WERI-Rb-1 (cell line): ENCODE results near the gene SERPINA12.
"Not testable (repeated sequence)": the region's sequence is repeated elsewhere in the genome, so short reads cannot be mapped to it uniquely, and the experiment has no call there.

ENCODE experiments used
- DNase-seq: peaks from one replicate; pipeline ENCODE4 v3.0.0-alpha.2; 2020
- H3K27ac ChIP-seq: fragments of 250-450 bp; sonication (Bioruptor Pico); 2 replicates; pipeline ENCODE4 v1.5.1; 2020; ENCODE audit warnings: mild to moderate bottlenecking, moderate library complexity
- H3K27me3 ChIP-seq: fragments of 250-450 bp; sonication (Bioruptor Pico); 2 replicates; pipeline ENCODE4 v1.5.1; 2021; ENCODE audit warnings: mild to moderate bottlenecking, low read depth, moderate library complexity; ENCODE audit not compliant: insufficient read depth, severe bottlenecking
- H3K36me3 ChIP-seq: fragments of 250-450 bp; sonication (Bioruptor Pico); 2 replicates; pipeline ENCODE4 v1.5.1; 2020; ENCODE audit warnings: mild to moderate bottlenecking, moderate library complexity
- H3K4me3 ChIP-seq: 2 replicates; pipeline ENCODE4 v1.5.1; 2011; ENCODE audit warnings: low read depth, mild to moderate bottlenecking, control low read depth, low read length
- H3K9me3 ChIP-seq: fragments of 250-450 bp; sonication (Bioruptor Pico); 2 replicates; pipeline ENCODE4 v1.5.1; 2021; ENCODE audit warnings: mild to moderate bottlenecking, moderate library complexity; ENCODE audit not compliant: severe bottlenecking
- TF ChIP-seq, protein P1 (sequence below): IDR thresholded peaks from 2 replicates; pipeline ENCODE4 v1.5.1; 2011; ENCODE audit warnings: low read depth, mild to moderate bottlenecking, control low read depth, inconsistent platforms, low read length

The SERPINA12 gene

GRCh38 chr14:94485944-94486841, 23.1 kb downstream of the SERPINA12 start:
- Histone ChIP-seq H3K36me3 (no peaks in the 10 kb centered on the region), H3K27ac (no peak overlapping the region), H3K27me3 (peaks cover 92% of the 10 kb centered on the region), H3K9me3 (no peaks in the 10 kb centered on the region), H3K4me3 (no peak overlapping the region)
- TF ChIP-seq, protein P1, sequence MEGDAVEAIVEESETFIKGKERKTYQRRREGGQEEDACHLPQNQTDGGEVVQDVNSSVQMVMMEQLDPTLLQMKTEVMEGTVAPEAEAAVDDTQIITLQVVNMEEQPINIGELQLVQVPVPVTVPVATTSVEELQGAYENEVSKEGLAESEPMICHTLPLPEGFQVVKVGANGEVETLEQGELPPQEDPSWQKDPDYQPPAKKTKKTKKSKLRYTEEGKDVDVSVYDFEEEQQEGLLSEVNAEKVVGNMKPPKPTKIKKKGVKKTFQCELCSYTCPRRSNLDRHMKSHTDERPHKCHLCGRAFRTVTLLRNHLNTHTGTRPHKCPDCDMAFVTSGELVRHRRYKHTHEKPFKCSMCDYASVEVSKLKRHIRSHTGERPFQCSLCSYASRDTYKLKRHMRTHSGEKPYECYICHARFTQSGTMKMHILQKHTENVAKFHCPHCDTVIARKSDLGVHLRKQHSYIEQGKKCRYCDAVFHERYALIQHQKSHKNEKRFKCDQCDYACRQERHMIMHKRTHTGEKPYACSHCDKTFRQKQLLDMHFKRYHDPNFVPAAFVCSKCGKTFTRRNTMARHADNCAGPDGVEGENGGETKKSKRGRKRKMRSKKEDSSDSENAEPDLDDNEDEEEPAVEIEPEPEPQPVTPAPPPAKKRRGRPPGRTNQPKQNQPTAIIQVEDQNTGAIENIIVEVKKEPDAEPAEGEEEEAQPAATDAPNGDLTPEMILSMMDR, result peak; percentile 96
- DNase-seq, result peak; percentile 33

DNA sequence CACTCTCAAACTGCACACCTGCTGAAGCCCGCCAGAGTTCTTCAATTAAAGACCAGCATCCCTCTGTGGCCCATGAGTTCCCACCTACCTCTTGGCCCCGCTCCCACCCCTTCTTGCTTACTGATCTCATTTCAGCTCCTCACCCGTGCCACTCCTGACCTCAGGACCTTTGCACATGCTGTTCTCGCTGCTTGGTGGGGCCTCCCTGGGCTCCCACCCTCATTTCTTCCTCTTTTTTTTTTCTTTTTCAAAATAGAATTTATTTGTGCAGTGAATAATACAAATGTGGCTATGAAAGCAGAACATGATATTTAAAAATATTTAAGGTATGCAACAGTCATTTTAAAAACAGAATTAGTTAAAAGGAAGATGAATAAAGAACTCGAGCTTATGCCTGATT, 24.8 kb downstream of the SERPINA12 start:
- Histone ChIP-seq H3K4me3 (no peak overlapping the region), H3K36me3 (no peaks in the 10 kb centered on the region), H3K27me3 (peaks cover 90% of the 10 kb centered on the region), H3K27ac (no peak overlapping the region), H3K9me3 (no peaks in the 10 kb centered on the region)
- DNase-seq, result no peak
- TF ChIP-seq, protein P1, result no peak

- DNase-seq, result no peak
- peaks cover 90% of the 10 kb centered on the region for H3K27me3 ChIP-seq
- TF ChIP-seq, protein P1, result no peak
- H3K4me3 ChIP-seq, result no peak overlapping the region
- no peaks in the 10 kb centered on the region for H3K36me3 ChIP-seq
- no peak overlapping the region for H3K27ac ChIP-seq
- no peaks in the 10 kb centered on the region for H3K9me3 ChIP-seq
These were observed 25.5 kb downstream of the SERPINA12 start for GRCh38 chr14:94483729-94484275.

GRCh38 chr14:94483071-94483451, 26.2 kb downstream of the SERPINA12 start:
- Histone ChIP-seq H3K27me3 (peaks cover 88% of the 10 kb centered on the region), H3K27ac (no peak overlapping the region), H3K4me3 (no peak overlapping the region), H3K36me3 (no peaks in the 10 kb centered on the region), H3K9me3 (no peaks in the 10 kb centered on the region)
- TF ChIP-seq, protein P1, result no peak
- no peak for DNase-seq

DNA sequence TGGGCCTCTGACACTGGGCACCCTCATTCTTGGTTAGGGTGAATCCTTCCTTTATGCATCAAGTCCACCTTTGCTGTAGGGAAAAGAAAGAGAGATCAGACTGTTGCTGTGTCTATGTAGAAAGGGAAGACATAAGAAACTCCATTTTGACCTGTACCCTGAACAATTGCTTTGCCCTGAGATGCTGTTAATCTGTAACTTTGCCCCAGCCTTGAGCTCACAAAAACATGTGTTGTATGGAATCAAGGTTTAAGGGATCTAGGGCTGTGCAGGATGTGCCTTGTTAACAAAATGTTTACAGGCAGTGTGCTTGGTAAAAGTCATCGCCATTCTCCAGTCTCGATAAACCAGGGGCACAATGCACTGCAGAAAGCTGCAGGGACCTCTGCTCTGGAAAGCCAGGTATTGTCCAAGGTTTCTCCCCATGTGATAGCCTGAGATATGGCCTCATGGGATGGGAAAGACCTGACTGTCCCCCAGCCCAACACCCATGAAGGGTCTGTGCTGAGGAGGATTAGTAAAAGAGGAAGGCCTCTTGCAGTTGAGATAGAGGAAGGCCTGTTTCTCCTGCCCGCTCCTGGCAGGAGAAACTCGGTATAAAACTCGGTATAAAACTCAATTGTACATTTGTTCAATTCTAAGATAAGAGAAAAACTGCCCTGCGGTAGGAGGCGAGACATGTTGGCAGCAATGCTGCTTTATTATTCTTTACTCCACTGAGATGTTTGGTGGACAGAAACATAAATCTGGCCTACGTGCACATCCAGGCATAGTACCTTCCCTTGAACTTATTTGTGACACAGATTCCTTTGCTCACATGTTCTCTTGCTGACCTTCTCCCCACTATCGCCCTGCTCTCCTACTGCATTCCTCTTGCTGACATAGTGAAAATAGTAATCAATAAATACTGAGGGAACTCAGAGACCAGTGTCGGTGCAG, 26.9 kb downstream of the SERPINA12 start:
- H3K27me3 ChIP-seq, result peaks cover 88% of the 10 kb centered on the region
- H3K9me3 ChIP-seq, H3K36me3 ChIP-seq, DNase-seq, H3K27ac ChIP-seq, H3K4me3 ChIP-seq: not testable (repeated sequence)
